NCI-H146 treated with DMSO at 0.1 percent for 48 hours (cell line): ENCODE data around the gene C6orf89.

Source experiments
- DNase-seq: peaks from one replicate; lab custom pipeline; 2025; ENCODE audit not compliant: unreplicated experiment; lab: John Stamatoyannopoulos, UW

Gene C6orf89

GRCh38 chr6:36851626-36852025 is 34.1 kb upstream of the C6orf89 start:
- DNase-seq = no peak

GRCh38 chr6:36852481-36853147 is 33.1 kb upstream of the C6orf89 start:
- no peak for DNase-seq

GRCh38 chr6:36853325-36853724 is 32.4 kb upstream of the C6orf89 start:
- DNase-seq = no peak

- no peak for DNase-seq
Observed at GRCh38 chr6:36855750-36856149, 30.0 kb upstream of the C6orf89 start.

- no peak for DNase-seq
Observed at GRCh38 chr6:36856277-36856676, 29.5 kb upstream of the C6orf89 start.

- DNase-seq = no peak
Observed at GRCh38 chr6:36857325-36857724, 28.4 kb upstream of the C6orf89 start.

- no peak for DNase-seq
Observed at GRCh38 chr6:36858407-36858981, 27.3 kb upstream of the C6orf89 start.

- no peak for DNase-seq
Observed at GRCh38 chr6:36860126-36860525, 25.6 kb upstream of the C6orf89 start.

- no peak for DNase-seq
Observed at GRCh38 chr6:36862164-36862847, 23.4 kb upstream of the C6orf89 start.

GRCh38 chr6:36862848-36863382 is 22.8 kb upstream of the C6orf89 start:
- no peak for DNase-seq

GRCh38 chr6:36863670-36864540 is 21.8 kb upstream of the C6orf89 start:
- peak; percentile 98 for DNase-seq

GRCh38 chr6:36865835-36866234 is 19.9 kb upstream of the C6orf89 start:
- peak; percentile 24 for DNase-seq

GRCh38 chr6:36867471-36868224 is 18.1 kb upstream of the C6orf89 start:
- no peak for DNase-seq

- DNase-seq = no peak
Observed at GRCh38 chr6:36871686-36872085, 14.1 kb upstream of the C6orf89 start.

- no peak for DNase-seq
Observed at GRCh38 chr6:36873115-36873514, 12.6 kb upstream of the C6orf89 start.

GRCh38 chr6:36873612-36874442 is 11.9 kb upstream of the C6orf89 start:
- peak; percentile 22 for DNase-seq

- DNase-seq = peak; percentile 94
Observed at GRCh38 chr6:36874443-36875249, 11.1 kb upstream of the C6orf89 start, which contains the start of gene PPIL1. PPIL1 (minus strand) TSS chr6:36874803; CDS start chr6:36874772, 31 bp downstream.

- DNase-seq = no peak
Observed at GRCh38 chr6:36875250-36875633, 10.5 kb upstream of the C6orf89 start.

GRCh38 chr6:36884610-36885009 is 1.1 kb upstream of the C6orf89 start:
- no peak for DNase-seq
